T-helper 17 cell (primary cell): ENCODE results near the gene EPB41L5. TPM values are rescaled to one million over a fixed set of nuclear protein-coding genes. Genes with fewer than 3 reads are reported as not detected.
A peak's percentile ranks its signal among the peaks of the same experiment; 100 is the strongest.
"Not testable (repeated sequence)": the region's sequence is repeated elsewhere in the genome, so short reads cannot be mapped to it uniquely, and the experiment has no call there.

Source experiments
- ATAC-seq: fragments of 150-1000 bp; cut with Tn5 transposase; 2 replicates; pipeline ENCODE4 v1.10.0; 2021; ENCODE audit warnings: mild to moderate bottlenecking, moderate library complexity
- DNase-seq, 3 donors: peaks; one replicate each; pipeline versions ENCODE4 v3.0.0 to v3.0.0-alpha.2; 2020 to 2021
- H3K9me3 ChIP-seq: one replicate; pipeline ENCODE4 v1.7.0; 2013; ENCODE audit warnings: low read length, mild to moderate bottlenecking; ENCODE audit not compliant: control insufficient read depth, poor library complexity, severe bottlenecking
- H3K27ac Mint-ChIP-seq: one replicate; pipeline ENCODE4 v1.8.0; 2022; ENCODE audit warnings: mild to moderate bottlenecking, moderate library complexity, mixed read lengths
- H3K27me3 Mint-ChIP-seq: one replicate; pipeline ENCODE4 v1.8.0; 2022; ENCODE audit warnings: mixed read lengths
- H3K36me3 Mint-ChIP-seq: one replicate; pipeline ENCODE4 v1.8.0; 2022; ENCODE audit warnings: low read depth, mixed read lengths
- H3K4me1 Mint-ChIP-seq: one replicate; pipeline ENCODE4 v1.8.0; 2022; ENCODE audit warnings: mild to moderate bottlenecking, mixed read lengths
- H3K4me3 Mint-ChIP-seq: one replicate; pipeline ENCODE4 v1.8.0; 2022; ENCODE audit warnings: mild to moderate bottlenecking, moderate library complexity, mixed read lengths
- total RNA-seq, 4 donors: library from RNA in 2 of 4; stranded (reverse) in 2 of 4; gene quantifications; one replicate each; pipeline ENCODE4 v1.2.3 and lab custom pipeline; 2022 to 2026

The EPB41L5 gene
- total RNA-seq, 2 donors from 2014 or later: 2.7 to 2.8 TPM

- Mint-ChIP-seq H3K27me3 (no peaks in the 10 kb centered on the region), H3K36me3 (peaks cover 2% of the 10 kb centered on the region), H3K27ac (peak overlapping the region; percentile 83), H3K4me1 (peaks cover 37% of the 10 kb centered on the region), H3K4me3 (no peak overlapping the region)
- no peak for ATAC-seq
- no peaks in the 10 kb centered on the region for H3K9me3 ChIP-seq
- no peak for DNase-seq
Observed at GRCh38 chr2:120179396-120179795, 166.5 kb downstream of the EPB41L5 start.

GRCh38 chr2:120180066-120180465, 167.2 kb downstream of the EPB41L5 start:
- H3K9me3 ChIP-seq: no peaks in the 10 kb centered on the region
- Mint-ChIP-seq H3K4me3 (no peak overlapping the region), H3K4me1 (peaks cover 35% of the 10 kb centered on the region), H3K27ac (peak overlapping the region; percentile 83), H3K27me3 (no peaks in the 10 kb centered on the region), H3K36me3 (peaks cover 3% of the 10 kb centered on the region)
- ATAC-seq: no peak
- DNase-seq: no peak

DNA sequence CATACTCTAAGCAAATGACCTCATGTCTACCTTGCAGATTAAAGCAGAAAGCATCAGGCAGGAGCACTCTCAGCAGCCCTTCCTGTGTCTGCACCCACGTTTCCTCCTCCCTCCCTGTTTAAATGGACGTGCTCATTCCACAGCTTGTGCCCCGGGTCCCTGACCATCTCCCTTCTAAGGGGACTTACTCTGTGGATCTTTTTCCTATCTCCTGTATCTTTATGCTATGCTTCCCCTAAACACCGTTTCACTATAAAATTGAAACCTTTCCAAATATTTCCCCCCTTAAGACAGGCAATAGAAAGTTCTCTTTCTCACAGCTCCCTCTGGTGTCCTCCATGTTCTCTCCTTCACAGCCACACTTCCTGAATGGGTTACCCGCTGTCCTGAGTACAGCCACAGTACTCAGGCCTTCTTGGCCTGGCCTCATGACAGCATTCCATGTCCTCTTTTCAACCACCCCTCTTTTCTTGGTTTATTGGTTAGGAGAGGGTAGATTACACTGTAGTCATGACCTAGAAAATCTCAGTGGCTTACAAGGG, 169.2 kb downstream of the EPB41L5 start:
- peak overlapping the region; percentile 66 for H3K27ac Mint-ChIP-seq
- peaks cover 30% of the 10 kb centered on the region for H3K4me1 Mint-ChIP-seq
- H3K36me3 Mint-ChIP-seq: peaks cover 5% of the 10 kb centered on the region
- no peaks in the 10 kb centered on the region for H3K9me3 ChIP-seq
- H3K4me3 Mint-ChIP-seq: peak overlapping the region; percentile 74
- no peaks in the 10 kb centered on the region for H3K27me3 Mint-ChIP-seq
- ATAC-seq (no peak), DNase-seq (no peak)

GRCh38 chr2:120189189-120189588, 176.3 kb downstream of the EPB41L5 start:
- Mint-ChIP-seq H3K27ac (no peak overlapping the region), H3K4me3 (no peak overlapping the region), H3K27me3 (no peaks in the 10 kb centered on the region), H3K4me1 (no peaks in the 10 kb centered on the region), H3K36me3 (peaks cover 4% of the 10 kb centered on the region)
- ATAC-seq: no peak
- H3K9me3 ChIP-seq: peaks cover 6% of the 10 kb centered on the region
- no peak for DNase-seq

- H3K4me1 Mint-ChIP-seq: no peaks in the 10 kb centered on the region
- no peak overlapping the region for H3K4me3 Mint-ChIP-seq
- no peak for DNase-seq
- no peak for ATAC-seq
- H3K36me3 Mint-ChIP-seq: peaks cover 2% of the 10 kb centered on the region
- H3K9me3 ChIP-seq: peaks cover 6% of the 10 kb centered on the region
- H3K27ac Mint-ChIP-seq: no peak overlapping the region
- no peaks in the 10 kb centered on the region for H3K27me3 Mint-ChIP-seq
Observed at GRCh38 chr2:120192280-120192679, 179.4 kb downstream of the EPB41L5 start.

GRCh38 chr2:120195553-120195952, 182.7 kb downstream of the EPB41L5 start:
- H3K27ac Mint-ChIP-seq: no peak overlapping the region
- no peaks in the 10 kb centered on the region for H3K4me1 Mint-ChIP-seq
- DNase-seq: no peak
- no peaks in the 10 kb centered on the region for H3K27me3 Mint-ChIP-seq
- H3K36me3 Mint-ChIP-seq: peaks cover 2% of the 10 kb centered on the region
- no peak for ATAC-seq
- H3K4me3 Mint-ChIP-seq: no peak overlapping the region
- H3K9me3 ChIP-seq: peaks cover 6% of the 10 kb centered on the region

DNA sequence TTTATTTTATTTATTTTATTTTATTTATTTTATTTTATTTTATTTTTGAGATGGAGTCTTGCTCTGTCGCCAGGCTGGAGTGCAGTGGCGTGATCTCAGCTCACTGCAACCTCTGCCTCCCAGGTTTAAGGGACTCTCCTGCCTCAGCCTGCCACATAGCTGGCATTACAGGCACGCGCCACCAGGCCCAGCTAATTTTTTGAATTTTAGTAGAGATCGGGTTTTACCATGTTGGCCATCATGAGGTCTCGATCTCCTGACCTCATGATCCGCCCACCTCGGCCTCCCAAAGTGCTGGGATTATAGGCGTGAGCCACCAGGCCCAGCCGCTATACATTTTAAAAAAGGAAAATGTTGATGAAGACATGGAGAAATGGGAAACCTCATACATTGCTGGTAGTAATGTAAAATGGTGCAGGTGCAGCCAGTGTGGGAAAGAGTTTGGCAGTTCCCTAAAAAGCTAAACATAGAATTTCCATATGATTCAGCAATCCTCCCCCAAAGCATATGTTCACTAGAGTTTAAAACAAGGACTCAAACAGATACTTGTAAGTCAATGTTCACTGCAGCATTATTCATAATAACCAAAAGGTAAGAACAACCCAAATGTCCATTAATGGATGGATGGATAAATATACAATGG, 187.1 kb downstream of the EPB41L5 start:
- DNase-seq, H3K36me3 Mint-ChIP-seq, H3K27ac Mint-ChIP-seq, H3K27me3 Mint-ChIP-seq, H3K4me3 Mint-ChIP-seq, ATAC-seq, H3K9me3 ChIP-seq, H3K4me1 Mint-ChIP-seq: not testable (repeated sequence)

- DNase-seq: no peak
- no peaks in the 10 kb centered on the region for H3K36me3 Mint-ChIP-seq
- no peaks in the 10 kb centered on the region for H3K9me3 ChIP-seq
- no peak overlapping the region for H3K4me3 Mint-ChIP-seq
- peaks cover 7% of the 10 kb centered on the region for H3K4me1 Mint-ChIP-seq
- ATAC-seq: no peak
- no peaks in the 10 kb centered on the region for H3K27me3 Mint-ChIP-seq
- H3K27ac Mint-ChIP-seq: no peak overlapping the region
Observed at GRCh38 chr2:120203251-120204021, 190.6 kb downstream of the EPB41L5 start.

GRCh38 chr2:120204022-120204405, 191.1 kb downstream of the EPB41L5 start:
- Mint-ChIP-seq H3K36me3 (no peaks in the 10 kb centered on the region), H3K4me1 (peaks cover 7% of the 10 kb centered on the region), H3K27me3 (no peaks in the 10 kb centered on the region), H3K4me3 (no peak overlapping the region), H3K27ac (no peak overlapping the region)
- DNase-seq (no peak), ATAC-seq (no peak)
- H3K9me3 ChIP-seq: no peaks in the 10 kb centered on the region

DNA sequence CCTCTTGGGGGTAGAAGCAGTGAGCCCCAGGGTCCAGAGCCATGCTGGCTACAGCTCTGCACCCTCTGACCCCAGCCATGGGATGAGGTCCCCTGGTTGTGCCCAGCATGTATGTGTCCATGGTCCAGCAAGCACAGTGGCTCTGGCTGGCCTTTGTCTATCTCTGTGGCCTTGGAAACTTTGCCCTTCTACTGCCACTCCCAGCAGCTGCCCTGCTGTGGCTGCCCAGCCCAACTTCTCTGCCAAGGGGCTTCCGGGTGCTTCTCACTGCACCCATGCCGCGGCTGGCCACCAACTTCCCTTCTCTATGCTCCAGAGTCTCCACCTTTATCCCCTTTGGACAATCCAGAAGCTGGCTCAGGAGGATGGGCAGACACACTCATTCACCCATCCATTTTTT, 191.5 kb downstream of the EPB41L5 start:
- no peak for DNase-seq
- Mint-ChIP-seq H3K36me3 (no peaks in the 10 kb centered on the region), H3K4me1 (peaks cover 10% of the 10 kb centered on the region), H3K27ac (no peak overlapping the region), H3K27me3 (no peaks in the 10 kb centered on the region), H3K4me3 (no peak overlapping the region)
- no peak for ATAC-seq
- H3K9me3 ChIP-seq: no peaks in the 10 kb centered on the region

DNA sequence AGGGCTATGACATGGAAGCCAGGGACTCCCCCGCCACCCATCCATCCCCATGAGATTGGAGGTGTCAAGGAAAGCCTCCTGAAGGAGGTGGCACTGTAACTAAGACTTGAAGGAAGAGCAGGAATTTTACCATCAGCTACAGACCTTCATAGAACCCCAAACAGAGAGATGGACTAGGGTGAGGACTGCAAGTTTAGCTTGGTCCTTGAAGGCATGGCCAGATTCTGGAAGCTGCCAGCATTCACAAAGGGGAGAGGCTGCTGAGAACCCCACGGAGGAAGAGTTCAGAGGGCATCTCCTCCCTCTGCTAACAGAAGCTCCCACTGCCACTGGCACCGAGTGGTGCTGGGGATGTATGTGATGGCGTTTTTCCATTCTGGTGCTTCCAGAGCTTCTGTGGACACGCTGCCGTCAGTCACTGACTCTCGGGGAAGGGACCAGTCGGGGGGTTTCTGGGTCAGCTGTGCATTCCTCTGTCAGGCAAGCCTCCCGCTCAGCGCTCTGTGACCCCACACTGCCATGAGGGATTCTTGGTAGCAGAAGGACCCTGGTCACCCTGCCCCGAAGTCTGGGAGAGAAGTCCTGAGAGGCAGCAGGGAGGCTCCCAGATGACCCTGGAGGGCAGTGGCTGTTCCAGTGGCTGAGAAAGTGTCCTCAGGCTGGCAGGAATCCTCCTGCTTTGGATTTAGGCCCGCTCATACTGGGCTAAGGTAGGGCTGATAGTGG, 192.2 kb downstream of the EPB41L5 start:
- H3K27me3 Mint-ChIP-seq: no peaks in the 10 kb centered on the region
- ATAC-seq: no peak
- H3K4me3 Mint-ChIP-seq: no peak overlapping the region
- H3K27ac Mint-ChIP-seq: no peak overlapping the region
- no peaks in the 10 kb centered on the region for H3K9me3 ChIP-seq
- H3K36me3 Mint-ChIP-seq: no peaks in the 10 kb centered on the region
- no peak for DNase-seq
- peaks cover 16% of the 10 kb centered on the region for H3K4me1 Mint-ChIP-seq

- DNase-seq (no peak), ATAC-seq (no peak)
- Mint-ChIP-seq H3K4me3 (no peak overlapping the region), H3K4me1 (peaks cover 21% of the 10 kb centered on the region), H3K27ac (no peak overlapping the region), H3K36me3 (no peaks in the 10 kb centered on the region), H3K27me3 (no peaks in the 10 kb centered on the region)
- H3K9me3 ChIP-seq: no peaks in the 10 kb centered on the region
Observed at GRCh38 chr2:120206022-120206581, 193.2 kb downstream of the EPB41L5 start.
